Liver (tissue), 9 donors: ENCODE results near the gene SEPTIN5. TPM values are rescaled to one million over a fixed set of nuclear protein-coding genes. Genes with fewer than 3 reads are reported as not detected.

ENCODE experiments used
- DNase-seq: peaks from one replicate; pipeline ENCODE4 v3.0.0-alpha.2; 2017; ENCODE audit warnings: low spot score
- H3K27ac ChIP-seq, 2 donors: one replicate each; pipeline ENCODE4 v1.7.0; 2013; ENCODE audit warnings: inconsistent platforms in 2 of 2, low read length in 2 of 2, control low read depth in 1 of 2, low read depth in 1 of 2, mild to moderate bottlenecking in 1 of 2
- H3K27me3 ChIP-seq, 4 donors: one replicate each; pipeline versions ENCODE4 v1.6.1 to v1.7.0; 2013; ENCODE audit warnings: low read length in 3 of 4, inconsistent platforms in 1 of 4, mild to moderate bottlenecking in 1 of 4, moderate library complexity in 1 of 4; ENCODE audit not compliant: control insufficient read depth in 4 of 4, insufficient read depth in 4 of 4
- H3K36me3 ChIP-seq, 4 donors: one replicate each; pipeline versions ENCODE4 v1.6.1 to v1.7.0; 2013; ENCODE audit warnings: low read length in 3 of 4, mild to moderate bottlenecking in 3 of 4, low read depth in 1 of 4, moderate library complexity in 1 of 4; ENCODE audit not compliant: control insufficient read depth in 4 of 4, insufficient read depth in 3 of 4
- H3K4me1 ChIP-seq, 4 donors: one replicate each; pipeline versions ENCODE4 v1.6.1 to v1.7.0; 2013; ENCODE audit warnings: low read length in 3 of 4, mild to moderate bottlenecking in 3 of 4, moderate library complexity in 1 of 4; ENCODE audit not compliant: control insufficient read depth in 4 of 4, insufficient read depth in 4 of 4
- H3K4me3 ChIP-seq, 3 donors: one replicate each; pipeline versions ENCODE4 v1.6.1 to v1.7.0; 2013; ENCODE audit warnings: low read length in 3 of 3, control low read depth in 1 of 3, low read depth in 1 of 3, mild to moderate bottlenecking in 1 of 3
- H3K9ac ChIP-seq, 2 donors: one replicate each; pipeline ENCODE4 v1.7.0; 2013; ENCODE audit warnings: low read length in 2 of 2, mild to moderate bottlenecking in 2 of 2, moderate library complexity in 2 of 2, control low read depth in 1 of 2, low read depth in 1 of 2
- H3K9me3 ChIP-seq, 4 donors: one replicate each; pipeline versions ENCODE4 v1.6.1 to v1.7.0; 2013; ENCODE audit warnings: low read length in 3 of 4; ENCODE audit not compliant: control insufficient read depth in 4 of 4
- EGR1 ChIP-seq, 2 donors: IDR thresholded peaks; 2 replicates each; pipeline ENCODE4 v1.6.1; 2016 to 2018; ENCODE audit warnings: antibody characterized with exemption in 2 of 2, low read depth in 2 of 2
- FOXA2 ChIP-seq: IDR thresholded peaks from 2 replicates; pipeline ENCODE4 v1.6.1; 2016; ENCODE audit warnings: antibody characterized with exemption
- GABPA ChIP-seq, 2 donors: IDR thresholded peaks in 1 of 2; conservative IDR thresholded peaks in 1 of 2; 2 replicates each; pipeline ENCODE4 v1.6.1; 2016; ENCODE audit warnings: antibody characterized with exemption in 2 of 2, mild to moderate bottlenecking in 1 of 2, moderate library complexity in 1 of 2
- HNF4A ChIP-seq, 2 donors: conservative IDR thresholded peaks; 2 replicates each; pipeline ENCODE4 v1.6.1; 2016; ENCODE audit warnings: antibody characterized with exemption in 2 of 2, mild to moderate bottlenecking in 2 of 2
- HNF4G ChIP-seq: IDR thresholded peaks from 2 replicates; pipeline ENCODE4 v1.6.1; 2016; ENCODE audit warnings: antibody characterized with exemption
- JUND ChIP-seq, 2 donors: IDR thresholded peaks; 2 replicates each; pipeline ENCODE4 v1.6.1; 2016; ENCODE audit warnings: antibody characterized with exemption in 2 of 2
- NR2F2 ChIP-seq: IDR thresholded peaks from 2 replicates; pipeline ENCODE4 v1.6.1; 2016; ENCODE audit warnings: antibody characterized with exemption
- REST ChIP-seq: IDR thresholded peaks from 2 replicates; pipeline ENCODE4 v1.6.1; 2016; ENCODE audit warnings: antibody characterized with exemption, mild to moderate bottlenecking
- SP1 ChIP-seq: IDR thresholded peaks from 2 replicates; pipeline ENCODE4 v1.6.1; 2018; ENCODE audit warnings: antibody characterized with exemption, mild to moderate bottlenecking
- TAF1 ChIP-seq: conservative IDR thresholded peaks from 2 replicates; pipeline ENCODE4 v1.6.1; 2016; ENCODE audit warnings: antibody characterized with exemption, mild to moderate bottlenecking
- YY1 ChIP-seq: IDR thresholded peaks from 2 replicates; pipeline ENCODE4 v1.6.1; 2016; ENCODE audit warnings: antibody characterized with exemption, mild to moderate bottlenecking
- WGBS: extraction: QIAGEN DNeasy Blood & Tissue Kit; methylation state at CpG from one replicate; pipeline ENCODE4 v1.1.7; 2013; 5-methylcytosine and 5-hydroxymethylcytosine counted together
- polyA plus RNA-seq, 2 donors: library from polyadenylated mRNA; stranded (reverse) in 1 of 2; unstranded in 1 of 2; fragments of 200-250 nt in 1 of 2; fragments of >200 nt in 1 of 2; fragmentation: Nextera tagmentation in 1 of 2; extraction: Ambion mirVana in 1 of 2; gene quantifications; one replicate each; pipeline versions ENCODE4 v1.2.1 to v1.2.3, GENCODE V29; 2013 to 2015
- total RNA-seq, 2 donors: library from RNA; depleted of rRNA; stranded (reverse); fragments of >200 nt; gene quantifications; one replicate each; pipeline ENCODE4 v1.2.3, GENCODE V29; 2014
- TF ChIP-seq, protein P1 (sequence below): IDR thresholded peaks from 2 replicates; pipeline ENCODE4 v1.6.1; 2016; ENCODE audit warnings: antibody characterized with exemption
- TF ChIP-seq, protein P2 (sequence below): IDR thresholded peaks from 2 replicates; pipeline ENCODE4 v1.6.1; 2016; ENCODE audit warnings: antibody characterized with exemption
- donor health status: healthy.
- donor health status: healthy.
- donor health status: healthy.
- donor health status: healthy.
- donor health status: healthy.

The SEPTIN5 gene
- total and polyA plus RNA-seq, 4 donors: 0.26 to 3.5 (median 2.8) TPM

GRCh38 chr22:19664951-19665783 lies 49.1 kb upstream of the SEPTIN5 start:
- Histone ChIP-seq H3K27ac (no peak overlapping the region), H3K9ac (no peak overlapping the region), H3K27me3 (no peaks in the 10 kb centered on the region), H3K4me3 (no peak overlapping the region), H3K9me3 (no peaks in the 10 kb centered on the region), H3K4me1 (no peaks in the 10 kb centered on the region), H3K36me3 (no peaks in the 10 kb centered on the region)
- 92% methylated on average over 19 of the region's 19 CpGs for WGBS
- TF ChIP-seq YY1 (no peak), JUND (IDR thresholded peaks at IDR 0.05) (no peak), HNF4A (conservative IDR thresholded peaks at IDR 0.05) (no peak), EGR1 (IDR thresholded peaks at IDR 0.05; ENCODE audit: low read depth in 2 of 2) (no peak), GABPA (IDR thresholded peaks at IDR 0.05 in 1 of 2, conservative IDR thresholded peaks at IDR 0.05 in 1 of 2) (no peak), TAF1 (no peak), FOXA2 (no peak)
- TF ChIP-seq, protein P1, sequence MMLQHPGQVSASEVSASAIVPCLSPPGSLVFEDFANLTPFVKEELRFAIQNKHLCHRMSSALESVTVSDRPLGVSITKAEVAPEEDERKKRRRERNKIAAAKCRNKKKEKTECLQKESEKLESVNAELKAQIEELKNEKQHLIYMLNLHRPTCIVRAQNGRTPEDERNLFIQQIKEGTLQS: no peak
- TF ChIP-seq, protein P2, sequence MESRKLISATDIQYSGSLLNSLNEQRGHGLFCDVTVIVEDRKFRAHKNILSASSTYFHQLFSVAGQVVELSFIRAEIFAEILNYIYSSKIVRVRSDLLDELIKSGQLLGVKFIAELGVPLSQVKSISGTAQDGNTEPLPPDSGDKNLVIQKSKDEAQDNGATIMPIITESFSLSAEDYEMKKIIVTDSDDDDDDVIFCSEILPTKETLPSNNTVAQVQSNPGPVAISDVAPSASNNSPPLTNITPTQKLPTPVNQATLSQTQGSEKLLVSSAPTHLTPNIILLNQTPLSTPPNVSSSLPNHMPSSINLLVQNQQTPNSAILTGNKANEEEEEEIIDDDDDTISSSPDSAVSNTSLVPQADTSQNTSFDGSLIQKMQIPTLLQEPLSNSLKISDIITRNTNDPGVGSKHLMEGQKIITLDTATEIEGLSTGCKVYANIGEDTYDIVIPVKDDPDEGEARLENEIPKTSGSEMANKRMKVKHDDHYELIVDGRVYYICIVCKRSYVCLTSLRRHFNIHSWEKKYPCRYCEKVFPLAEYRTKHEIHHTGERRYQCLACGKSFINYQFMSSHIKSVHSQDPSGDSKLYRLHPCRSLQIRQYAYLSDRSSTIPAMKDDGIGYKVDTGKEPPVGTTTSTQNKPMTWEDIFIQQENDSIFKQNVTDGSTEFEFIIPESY: no peak
- DNase-seq: no peak

- no peak overlapping the region for H3K27ac ChIP-seq
- H3K27me3 ChIP-seq: no peaks in the 10 kb centered on the region
- H3K9me3 ChIP-seq: no peaks in the 10 kb centered on the region
- TF ChIP-seq YY1 (no peak), SP1 (no peak), FOXA2 (no peak), TAF1 (no peak), REST (no peak), HNF4G (no peak), NR2F2 (no peak), JUND (IDR thresholded peaks at IDR 0.05) (no peak), HNF4A (conservative IDR thresholded peaks at IDR 0.05) (no peak)
- TF ChIP-seq, protein P2: no peak
- TF ChIP-seq, protein P1: no peak
- no peak overlapping the region for H3K4me3 ChIP-seq
- no peak overlapping the region for H3K9ac ChIP-seq
- no peaks in the 10 kb centered on the region for H3K36me3 ChIP-seq
- no peaks in the 10 kb centered on the region for H3K4me1 ChIP-seq
- DNase-seq: no peak
- WGBS: 88% methylated on average over 26 of the region's 26 CpGs
Measured at GRCh38 chr22:19665784-19666672, 48.3 kb upstream of the SEPTIN5 start.
